Measurements from ENCODE around the gene HOXA10. TPM values are rescaled to one million over a fixed set of nuclear protein-coding genes. Genes with fewer than 3 reads are reported as not detected.
A peak's percentile ranks its signal among the peaks of the same experiment; 100 is the strongest.

The HOXA10 gene
- total RNA-seq, 1 experiment from 2014 or later: not detected

- no peaks in the 10 kb centered on the region for H4K20me1 ChIP-seq (ENCODE audit: control insufficient read depth, insufficient read depth, insufficient read length)
Measured at GRCh38 chr7:27180431-27181420, 6.6 kb upstream of the HOXA10 start.

More at GRCh38 chr7:27180431-27181420, 6.6 kb upstream of the HOXA10 start:
- Histone ChIP-seq H3K56ac (ENCODE audit: insufficient read length, low read depth, low read length) (no peak overlapping the region), H2BK120ac (ENCODE audit: low read depth, low read length, poor library complexity, severe bottlenecking) (no peak overlapping the region), H3K23ac (ENCODE audit: insufficient read length, low read depth, low read length) (no peak overlapping the region), H2BK12ac (ENCODE audit: insufficient read length, low read depth, low read length) (no peak overlapping the region), H3K79me1 (ENCODE audit: insufficient read depth, low read depth, low read length, poor library complexity, severe bottlenecking) (no peaks in the 10 kb centered on the region), H2AK5ac (ENCODE audit: insufficient read length, low read length) (no peak overlapping the region), H4K91ac (ENCODE audit: insufficient read length, low read depth, low read length) (no peak overlapping the region), H3K9ac (ENCODE audit: extremely low read depth, insufficient read length, low read length) (no peak overlapping the region), H3T11ph (ENCODE audit: low read length) (no peak overlapping the region), H4K5ac (ENCODE audit: insufficient read length, low read depth, low read length) (no peak overlapping the region), H2AFZ (ENCODE audit: low read length) (no peak overlapping the region), H2BK20ac (ENCODE audit: low read depth, low read length, poor library complexity, severe bottlenecking) (no peak overlapping the region), H3K4ac (ENCODE audit: low read depth, low read length) (no peak overlapping the region), H3K18ac (ENCODE audit: insufficient read length, low read depth, low read length) (no peak overlapping the region), H3K27ac (ENCODE audit: insufficient read length, low read depth, low read length) (no peak overlapping the region), H3K14ac (ENCODE audit: insufficient read depth, low read length) (no peak overlapping the region), H4K8ac (replicated peaks; ENCODE audit: insufficient read length, low read depth, low read length) (no peak overlapping the region), H2BK5ac (ENCODE audit: insufficient read length, low read length) (no peak overlapping the region), H3K79me2 (ENCODE audit: insufficient read depth, low read length) (no peaks in the 10 kb centered on the region), H2BK15ac (ENCODE audit: low read depth, low read length) (no peak overlapping the region), H3K4me2 (ENCODE audit: insufficient read depth, insufficient read length, low read length) (no peak overlapping the region), H3K9me3 (ENCODE audit: control insufficient read depth, low read depth, low read length) (no peaks in the 10 kb centered on the region), H3K27me3 (ENCODE audit: insufficient read depth, low read length) (peaks cover 97% of the 10 kb centered on the region), H3K4me1 (ENCODE audit: insufficient read depth, low read length) (no peaks in the 10 kb centered on the region), H3K23me2 (ENCODE audit: insufficient read length, low read depth, low read length, poor library complexity, severe bottlenecking) (no peaks in the 10 kb centered on the region)
- no CpG with 5 or more reads among the region's 12 CpGs for WGBS (ENCODE audit: extremely low coverage, insufficient read length, low lambda C conversion rate)
- peak; percentile 24 for DNase-seq
- no peaks in the 10 kb centered on the region; a peak in 3 of 7 replicates for H3K36me3 Mint-ChIP-seq (ENCODE audit: insufficient read depth in 1 of 3, low read depth in 3 of 3)
- H3K27ac Mint-ChIP-seq: no peak overlapping the region
- peak overlapping the region in 1 of 2 experiments; percentile 45; a peak in 1 of 5 replicates for H3K4me3 Mint-ChIP-seq
- no peak for TF ChIP-seq CTCF (conservative IDR thresholded peaks at IDR 0.05)
- peaks cover 7 to 26% of the 10 kb centered on the region in 2 experiments for H3K4me1 Mint-ChIP-seq
- H3K9me3 Mint-ChIP-seq: peaks cover 2 to 15% of the 10 kb centered on the region in 2 experiments; a peak in 1 of 5 replicates
- peaks cover 100% of the 10 kb centered on the region for H3K27me3 Mint-ChIP-seq (ENCODE audit: low read depth)
